IMR-90 (cell line): ENCODE data around the gene LRRC4C. TPM values are rescaled to one million over a fixed set of nuclear protein-coding genes. Genes with fewer than 3 reads are reported as not detected.

ENCODE experiments used
- ATAC-seq: fragments of 200-7000 bp; cut with Tn5 transposase; 2 replicates; pipeline ENCODE4 v1.9.1; 2020; ENCODE audit warnings: low read depth, mild to moderate bottlenecking, moderate library complexity
- BruUV-seq: library from RNA; stranded (reverse); fragments of 400-500 nt; replicated peaks from 2 replicates; lab custom pipeline; 2021; lab: Mats Ljungman, UMichigan
- CTCF ChIA-PET: fragments of 300-600 bp; formaldehyde crosslinking; extraction: SDS; loops from one replicate; lab custom pipeline; 2021; ENCODE audit warnings: antibody characterized with exemption; lab: Yijun Ruan, JAX
- POLR2A ChIA-PET: fragments of 300-600 bp; sonication (Branson Sonifier 250); formaldehyde crosslinking; loops from one replicate; lab custom pipeline; 2022; ENCODE audit warnings: antibody characterized with exemption; ENCODE audit not compliant: unreplicated experiment; lab: Charles Lee
- DNase-seq: peaks from one replicate; pipeline ENCODE4 v3.0.0; 2013
- H2AFZ ChIP-seq: replicated peaks from 2 replicates; pipeline ENCODE3; 2013; ENCODE audit warnings: low read length, mild to moderate bottlenecking; ENCODE audit not compliant: poor library complexity
- H2AK5ac ChIP-seq: 2 replicates; pipeline ENCODE4 v1.6.1; 2013; ENCODE audit warnings: low read depth, low read length, inconsistent platforms
- H2AK9ac ChIP-seq: replicated peaks from 2 replicates; pipeline ENCODE3; 2013; ENCODE audit warnings: mild to moderate bottlenecking, low read depth, low read length, moderate library complexity; ENCODE audit not compliant: poor library complexity
- H2BK120ac ChIP-seq: 2 replicates; pipeline ENCODE4 v1.6.1; 2013; ENCODE audit warnings: low read depth, low read length, inconsistent platforms
- H2BK15ac ChIP-seq: 3 replicates; pipeline ENCODE4 v1.6.1; 2013; ENCODE audit warnings: low read depth, low read length, inconsistent platforms
- H2BK20ac ChIP-seq: 2 replicates; pipeline ENCODE4 v1.6.1; 2013; ENCODE audit warnings: low read depth, mild to moderate bottlenecking, inconsistent platforms, low read length, moderate library complexity
- H2BK5ac ChIP-seq: 2 replicates; pipeline ENCODE4 v1.6.1; 2013; ENCODE audit warnings: mild to moderate bottlenecking, low read depth, low read length, inconsistent platforms; ENCODE audit not compliant: poor library complexity, severe bottlenecking
- H3K14ac ChIP-seq: replicated peaks from 2 replicates; pipeline ENCODE4 v1.6.1; 2013; ENCODE audit warnings: low read depth, low read length, inconsistent platforms
- H3K18ac ChIP-seq: 2 replicates; pipeline ENCODE4 v1.6.1; 2013; ENCODE audit warnings: low read depth, low read length, control low read depth
- H3K23ac ChIP-seq: 2 replicates; pipeline ENCODE4 v1.6.1; 2013; ENCODE audit warnings: low read depth, low read length, inconsistent platforms
- H3K27ac ChIP-seq: 2 replicates; pipeline ENCODE4 v1.5.1; 2013; ENCODE audit warnings: mild to moderate bottlenecking, control low read depth, low read length; ENCODE audit not compliant: insufficient read depth
- H3K27me3 ChIP-seq: 2 replicates; pipeline ENCODE4 v1.6.1; 2013; ENCODE audit warnings: low read length; ENCODE audit not compliant: control insufficient read depth, insufficient read depth
- H3K36me3 ChIP-seq: 2 replicates; pipeline ENCODE4 v1.6.1; 2013; ENCODE audit warnings: low read length, mixed read lengths; ENCODE audit not compliant: control insufficient read depth, insufficient read depth
- H3K4ac ChIP-seq: 2 replicates; pipeline ENCODE4 v1.6.1; 2013; ENCODE audit warnings: low read depth, low read length, inconsistent platforms
- H3K4me1 ChIP-seq: 2 replicates; pipeline ENCODE4 v1.6.1; 2013; ENCODE audit warnings: low read length, mixed read lengths; ENCODE audit not compliant: control insufficient read depth, insufficient read depth
- H3K4me2 ChIP-seq: 2 replicates; pipeline ENCODE4 v1.6.1; 2013; ENCODE audit warnings: low read depth, mild to moderate bottlenecking, control low read depth, low read length, moderate library complexity
- H3K4me3 ChIP-seq: 2 replicates; pipeline ENCODE4 v1.5.1; 2013; ENCODE audit warnings: low read depth, mild to moderate bottlenecking, control low read depth, low read length, moderate library complexity; ENCODE audit not compliant: insufficient read depth
- H3K56ac ChIP-seq: 2 replicates; pipeline ENCODE4 v1.6.1; 2013; ENCODE audit warnings: low read length, inconsistent platforms; ENCODE audit not compliant: insufficient read depth; ENCODE audit errors: extremely low read depth
- H3K79me1 ChIP-seq, 2 experiments: 2 replicates each; pipeline ENCODE4 v1.6.1; 2013; ENCODE audit warnings: low read length in 2 of 2, inconsistent platforms in 1 of 2, low read depth in 1 of 2
- H3K9ac ChIP-seq: 2 replicates; pipeline ENCODE4 v1.6.1; 2013; ENCODE audit warnings: low read depth, low read length, control low read depth
- H3K9me1 ChIP-seq: 2 replicates; pipeline ENCODE4 v1.6.1; 2013; ENCODE audit warnings: low read length, inconsistent platforms; ENCODE audit not compliant: insufficient read depth
- H3K9me3 ChIP-seq: 2 replicates; pipeline ENCODE4 v1.6.1; 2013; ENCODE audit warnings: low read length; ENCODE audit not compliant: control insufficient read depth, insufficient read depth
- H4K20me1 ChIP-seq: 2 replicates; pipeline ENCODE4 v1.6.1; 2013; ENCODE audit warnings: low read length, inconsistent platforms; ENCODE audit not compliant: insufficient read depth
- H4K5ac ChIP-seq: 2 replicates; pipeline ENCODE4 v1.6.1; 2013; ENCODE audit warnings: mild to moderate bottlenecking, low read depth, low read length, control low read depth
- H4K8ac ChIP-seq, 2 experiments: 2 replicates each; pipeline ENCODE4 v1.6.1; 2013; ENCODE audit warnings: low read depth in 2 of 2, low read length in 2 of 2, control low read depth in 1 of 2, inconsistent platforms in 1 of 2
- H4K91ac ChIP-seq: 2 replicates; pipeline ENCODE4 v1.6.1; 2013; ENCODE audit warnings: low read depth, low read length, inconsistent platforms; ENCODE audit not compliant: insufficient read depth
- BHLHE40 ChIP-seq: fragments of 150-350 bp; IDR thresholded peaks from 2 replicates; pipeline ENCODE4 v1.6.1; 2016; ENCODE audit warnings: mild to moderate bottlenecking, low read depth, low read length
- CEBPB ChIP-seq: IDR thresholded peaks from 2 replicates; pipeline ENCODE4 v1.6.1; 2012; ENCODE audit warnings: low read depth, low read length, improper control_type of control experiment
- CTCF ChIP-seq: conservative IDR thresholded peaks from 2 replicates; pipeline ENCODE4 v1.5.1; 2012; ENCODE audit warnings: mild to moderate bottlenecking, low read depth, low read length, improper control_type of control experiment
- ELK1 ChIP-seq: fragments of 150-350 bp; IDR thresholded peaks from 2 replicates; pipeline ENCODE4 v1.6.1; 2016; ENCODE audit warnings: low read depth, mild to moderate bottlenecking, low read length, moderate library complexity, borderline replicate concordance
- FOS ChIP-seq: fragments of 150-350 bp; IDR thresholded peaks from 2 replicates; pipeline ENCODE4 v1.6.1; 2016; ENCODE audit warnings: low read depth, low read length
- MAZ ChIP-seq: IDR thresholded peaks from 2 replicates; pipeline ENCODE4 v1.6.1; 2012; ENCODE audit warnings: low read depth, mild to moderate bottlenecking, low read length, improper control_type of control experiment, moderate library complexity, borderline replicate concordance
- MXI1 ChIP-seq: IDR thresholded peaks from 2 replicates; pipeline ENCODE4 v1.6.1; 2012; ENCODE audit warnings: low read depth, mild to moderate bottlenecking, low read length, moderate library complexity, borderline replicate concordance
- NFE2L2 ChIP-seq: fragments of 150-350 bp; IDR thresholded peaks from 2 replicates; pipeline ENCODE4 v1.6.1; 2016; ENCODE audit warnings: low read depth, mild to moderate bottlenecking, low read length
- POLR2A ChIP-seq: IDR thresholded peaks from 2 replicates; pipeline ENCODE4 v1.6.1; 2012; ENCODE audit warnings: mild to moderate bottlenecking, low read depth, low read length
- RAD21 ChIP-seq: IDR thresholded peaks from 2 replicates; pipeline ENCODE4 v1.6.1; 2012; ENCODE audit warnings: low read length, improper control_type of control experiment
- USF2 ChIP-seq: fragments of 150-350 bp; IDR thresholded peaks from 2 replicates; pipeline ENCODE4 v1.6.1; 2017; ENCODE audit warnings: mild to moderate bottlenecking, antibody characterized with exemption, low read length, low read depth
- dilution Hi-C: fragments of 300-500 bp; cut with HindIII; formaldehyde crosslinking; loops from one replicate; pipeline ENCODE4 v1.14.3; 2018; ENCODE audit warnings: low sequenced_read_pairs; ENCODE audit not compliant: unreplicated experiment
- in situ Hi-C: fragments of 300-500 bp; cut with MboI; formaldehyde crosslinking; loops from 3 replicates; pipeline ENCODE4 v1.14.3; 2019; ENCODE audit warnings: low sequenced_read_pairs, inconsistent platforms, mixed read lengths
- intact Hi-C: fragments of 100-400 bp; cut with micrococcal nuclease; formaldehyde crosslinking; loops from 2 replicates; pipeline ENCODE4 v1.10.0; 2022
- polyA plus RNA-seq, 3 experiments: library from polyadenylated mRNA; depleted of rRNA; stranded (reverse); fragments of >200 nt; gene quantifications; 2 replicates each; pipeline ENCODE4 v1.2.3, GENCODE V29; 2012; ENCODE audit warnings: low replicate concordance in 1 of 3
- total RNA-seq: library from RNA; depleted of rRNA; stranded (reverse); fragments of >200 nt; gene quantifications from 2 replicates; pipeline ENCODE4 v1.2.3, GENCODE V29; 2012

The LRRC4C gene
- total and polyA plus RNA-seq, 2 of the 4 experiments (the other 2 are of a cell fraction), result under 0.01 to 0.03 TPM

- H3K27ac ChIP-seq, result no peak overlapping the region
- no peak overlapping the region for H4K5ac ChIP-seq
- intact Hi-C loops, result no loop called here
- no peak overlapping the region for H3K23ac ChIP-seq
- TF ChIP-seq ELK1 (no peak), NFE2L2 (no peak), POLR2A (no peak), USF2 (no peak), BHLHE40 (no peak), MXI1 (no peak), CTCF (no peak), MAZ (no peak), RAD21 (no peak), FOS (no peak), CEBPB (no peak)
- no peak overlapping the region for H2AK5ac ChIP-seq
- no peak overlapping the region for H3K4me2 ChIP-seq
- DNase-seq, result no peak
- H4K20me1 ChIP-seq, result no peaks in the 10 kb centered on the region
- H3K18ac ChIP-seq, result no peak overlapping the region
- POLR2A ChIA-PET, result no interaction called here
- BruUV-seq, result no TSS peak
- no peaks in the 10 kb centered on the region for H3K4me1 ChIP-seq
- H2BK20ac ChIP-seq, result no peak overlapping the region
- no peak for ATAC-seq
- H2AFZ ChIP-seq, result no peak overlapping the region
- no peak overlapping the region for H2AK9ac ChIP-seq
- H3K27me3 ChIP-seq, result no peaks in the 10 kb centered on the region
- H2BK5ac ChIP-seq, result no peak overlapping the region
- H3K14ac ChIP-seq, result no peak overlapping the region
- no peak overlapping the region for H2BK15ac ChIP-seq
- no peak overlapping the region for H2BK120ac ChIP-seq
- H3K9me3 ChIP-seq, result peaks cover 8% of the 10 kb centered on the region
- no peaks in the 10 kb centered on the region for H3K79me1 ChIP-seq
- no peak overlapping the region for H3K9ac ChIP-seq
- no peak overlapping the region for H3K4me3 ChIP-seq
- H4K8ac ChIP-seq, result no peak overlapping the region
- H3K4ac ChIP-seq, result no peak overlapping the region
- no peak overlapping the region for H4K91ac ChIP-seq
- dilution Hi-C loops, result no loop called here
- no peaks in the 10 kb centered on the region for H3K36me3 ChIP-seq
- H3K9me1 ChIP-seq, result no peaks in the 10 kb centered on the region
- H3K56ac ChIP-seq, result no peak overlapping the region
- in situ Hi-C loops, result no loop called here
- CTCF ChIA-PET, result no interaction called here
These were observed 1309.7 kb downstream of the LRRC4C start for GRCh38 chr11:40149721-40150120.
